HG03066 (cell line): ENCODE data around the gene TAF5L.
"Not testable (repeated sequence)": the region's sequence is repeated elsewhere in the genome, so short reads cannot be mapped to it uniquely, and the experiment has no call there.

ENCODE experiments used
- ATAC-seq: cut with Tn5 transposase; IDR thresholded peaks from one replicate; pipeline ENCODE4 v1.9.1; 2021; ENCODE audit warnings: low read depth; ENCODE audit not compliant: unreplicated experiment

Gene TAF5L

DNA sequence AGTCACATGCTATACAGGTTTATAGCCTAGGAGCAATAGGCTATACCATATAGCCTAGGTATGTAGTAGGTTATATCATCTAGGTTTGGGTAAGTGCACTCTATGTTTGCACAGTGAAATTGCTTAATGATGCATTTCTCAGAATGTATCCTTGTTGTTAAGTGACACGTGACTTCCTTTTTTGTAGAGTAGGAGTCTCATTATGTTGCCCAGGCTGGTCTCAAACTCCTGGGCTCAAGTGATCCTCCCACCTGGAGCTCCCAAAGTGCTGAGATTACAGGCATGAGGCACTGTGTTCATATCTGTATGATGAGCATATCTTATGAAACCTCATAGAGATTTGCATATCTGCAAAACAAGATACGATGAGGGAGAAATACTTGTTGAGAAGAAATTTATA is 53.6 kb downstream of the TAF5L start:
- no peak for ATAC-seq

DNA sequence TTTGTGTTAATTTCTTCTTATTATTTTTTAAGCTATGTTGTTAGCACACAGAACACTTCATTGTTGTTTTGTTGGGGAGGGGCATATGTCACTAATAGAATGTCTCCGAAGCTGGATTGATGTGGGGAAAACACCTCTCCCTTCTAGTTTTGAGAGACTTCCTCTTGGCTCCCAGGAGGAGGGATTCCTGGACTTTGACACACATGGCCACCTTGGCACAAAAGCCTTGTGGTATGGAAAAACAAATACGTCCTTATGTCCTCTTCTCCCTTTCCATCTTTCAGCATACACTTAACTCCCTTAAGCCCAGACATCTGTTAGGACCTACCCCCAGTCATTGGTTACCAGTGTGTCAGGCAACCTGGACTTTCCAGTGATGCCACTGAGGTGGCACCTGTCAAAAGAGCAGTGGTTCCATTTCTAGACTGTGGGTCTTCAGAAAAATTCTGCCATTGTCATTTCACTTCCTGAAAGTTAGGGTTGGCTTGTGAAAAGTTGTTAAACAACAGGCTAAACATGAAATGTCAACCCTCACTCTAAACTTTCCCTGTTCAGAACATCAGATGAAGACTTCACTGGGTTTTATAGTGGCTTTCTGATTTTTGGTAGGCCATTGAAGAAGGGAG is 54.9 kb downstream of the TAF5L start:
- no peak for ATAC-seq

DNA sequence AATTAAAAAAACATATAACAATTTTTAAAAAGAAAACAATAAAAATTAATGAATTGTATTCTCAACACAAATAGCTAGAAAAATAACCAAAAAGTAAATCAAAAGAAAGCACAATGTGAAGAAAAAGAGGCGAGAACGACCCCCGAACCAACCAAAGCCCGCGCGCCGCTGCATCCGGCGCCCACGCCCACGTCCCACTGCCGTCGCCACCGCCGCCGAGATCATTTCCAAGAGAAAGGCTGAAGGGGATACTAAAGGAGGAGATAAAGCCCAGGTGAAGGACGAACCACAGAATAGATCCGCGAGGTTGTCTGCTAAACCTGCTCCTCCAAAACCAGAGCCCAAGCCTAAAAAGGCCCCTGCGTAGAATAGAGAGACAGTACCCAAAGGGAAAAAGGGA is 55.6 kb downstream of the TAF5L start:
- no peak for ATAC-seq

DNA sequence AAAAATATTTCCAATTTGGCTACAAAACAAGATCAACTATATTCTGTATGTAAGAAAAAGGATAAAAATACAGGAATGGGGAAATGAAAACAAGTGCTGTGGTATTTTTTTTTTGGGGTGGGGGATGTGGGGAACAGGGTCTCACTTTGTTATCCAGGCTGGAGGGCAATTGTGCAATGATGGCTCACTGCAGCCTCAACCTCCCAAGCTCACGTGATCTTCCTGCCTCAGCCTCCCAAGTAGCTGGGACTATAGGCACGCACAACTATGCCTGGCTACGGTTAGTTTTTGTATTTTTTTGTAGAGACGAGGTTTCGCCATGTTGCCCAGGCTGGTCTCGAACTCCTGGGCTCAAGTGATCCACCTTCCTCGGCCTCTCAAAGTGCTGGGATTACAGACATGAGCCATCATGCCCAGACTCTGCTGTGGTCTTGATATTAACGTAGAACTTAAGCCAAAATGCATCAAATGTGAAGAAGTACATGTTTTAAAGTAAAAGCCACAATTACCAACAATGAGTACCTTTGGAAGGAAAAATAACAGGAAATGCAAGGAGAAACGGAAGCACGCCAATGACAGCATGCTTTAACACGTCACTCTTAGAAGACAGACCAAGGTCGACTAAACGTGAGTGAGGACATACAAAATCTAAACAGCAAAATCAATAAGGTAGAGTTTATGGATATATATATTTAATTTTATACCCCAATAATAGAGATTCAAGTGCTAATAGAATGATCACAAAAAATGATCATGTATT is 58.6 kb downstream of the TAF5L start:
- no peak for ATAC-seq

- ATAC-seq = no peak
Observed at GRCh38 chr1:229563701-229564100, 62.2 kb downstream of the TAF5L start.

- ATAC-seq = no peak
Observed at GRCh38 chr1:229563241-229563640, 62.7 kb downstream of the TAF5L start.

- no peak for ATAC-seq
Observed at GRCh38 chr1:229562686-229563085, 63.2 kb downstream of the TAF5L start.

DNA sequence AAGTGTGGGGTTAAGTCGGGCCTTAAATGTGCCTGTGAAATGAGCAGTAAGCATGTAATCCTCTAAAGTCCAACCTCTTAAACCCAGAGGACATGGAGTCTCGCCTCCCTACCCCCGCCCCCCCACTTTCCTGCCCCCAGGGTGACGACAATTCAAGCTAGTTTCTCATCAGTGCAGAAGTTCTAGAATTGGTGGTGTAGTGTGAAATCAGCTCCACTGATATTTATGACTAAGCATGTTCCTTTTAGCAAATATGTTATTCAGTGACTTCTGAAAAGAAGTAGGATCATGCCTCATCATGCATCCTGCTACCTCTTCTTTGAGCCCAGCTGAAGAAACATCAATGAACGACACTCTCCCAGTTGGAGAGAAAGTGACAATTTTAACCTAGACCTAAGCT is 64.8 kb downstream of the TAF5L start:
- no peak for ATAC-seq

GRCh38 chr1:229560124-229560523 is 65.8 kb downstream of the TAF5L start:
- not testable (repeated sequence) for ATAC-seq

DNA sequence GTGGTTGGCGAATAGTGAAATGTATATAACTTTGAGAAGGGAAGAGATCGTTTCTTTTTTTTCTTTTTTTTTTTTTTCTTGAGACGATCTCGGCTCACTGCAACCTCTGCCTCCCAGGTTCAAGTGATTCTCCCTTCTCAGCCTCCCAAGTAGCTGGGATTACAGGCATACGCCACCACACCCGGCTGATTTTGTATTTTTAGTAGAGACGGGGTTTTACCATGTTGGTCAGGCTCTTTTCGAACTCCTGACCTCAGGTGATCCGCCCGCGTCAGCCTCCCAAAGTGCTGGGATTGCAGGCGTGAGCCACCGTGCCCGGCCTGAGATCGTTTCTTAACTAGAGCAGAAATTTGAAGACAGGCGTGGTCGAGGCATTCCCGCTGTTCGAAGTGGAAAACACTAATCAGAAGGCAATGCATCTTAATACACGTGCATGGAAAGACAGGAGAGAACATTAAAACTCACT is 66.6 kb downstream of the TAF5L start:
- ATAC-seq = not testable (repeated sequence)

- ATAC-seq = peak; percentile 78
Observed at GRCh38 chr1:229558460-229559335, 67.2 kb downstream of the TAF5L start, which contains the start of gene ABCB10. Gene ABCB10 (minus strand): TSS chr1:229558707. CDS start chr1:229558652, 55 bp downstream.

DNA sequence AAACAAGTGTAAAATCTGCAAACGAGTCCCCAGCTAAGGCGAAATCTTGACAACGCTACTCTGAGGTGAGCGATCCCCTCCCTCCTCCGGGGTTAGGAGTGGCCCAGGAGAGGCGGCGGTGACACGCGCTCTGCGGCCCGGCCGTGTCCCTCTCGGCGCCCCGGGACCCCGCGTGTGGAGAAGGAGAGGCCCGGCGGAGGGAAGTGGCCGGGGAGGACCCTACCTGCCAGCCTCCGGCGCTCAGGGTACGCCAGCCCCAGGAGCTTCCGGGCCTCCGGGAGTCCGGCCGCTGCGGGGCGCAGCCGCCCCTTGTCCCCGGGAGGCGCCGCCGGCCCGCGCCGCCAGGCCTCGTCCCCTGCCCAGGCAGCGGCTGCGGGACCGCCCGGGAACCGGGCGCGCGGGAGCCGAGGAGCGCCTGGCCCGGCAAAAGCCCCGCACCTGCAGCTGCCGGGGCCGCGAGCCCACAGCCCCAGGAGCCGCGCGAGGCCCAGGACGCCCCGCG is 68.0 kb downstream of the TAF5L start:
- ATAC-seq = peak; percentile 34

GRCh38 chr1:229557200-229557850 is 68.6 kb downstream of the TAF5L start:
- ATAC-seq = no peak

GRCh38 chr1:229554886-229555621 is 70.9 kb downstream of the TAF5L start:
- no peak for ATAC-seq

DNA sequence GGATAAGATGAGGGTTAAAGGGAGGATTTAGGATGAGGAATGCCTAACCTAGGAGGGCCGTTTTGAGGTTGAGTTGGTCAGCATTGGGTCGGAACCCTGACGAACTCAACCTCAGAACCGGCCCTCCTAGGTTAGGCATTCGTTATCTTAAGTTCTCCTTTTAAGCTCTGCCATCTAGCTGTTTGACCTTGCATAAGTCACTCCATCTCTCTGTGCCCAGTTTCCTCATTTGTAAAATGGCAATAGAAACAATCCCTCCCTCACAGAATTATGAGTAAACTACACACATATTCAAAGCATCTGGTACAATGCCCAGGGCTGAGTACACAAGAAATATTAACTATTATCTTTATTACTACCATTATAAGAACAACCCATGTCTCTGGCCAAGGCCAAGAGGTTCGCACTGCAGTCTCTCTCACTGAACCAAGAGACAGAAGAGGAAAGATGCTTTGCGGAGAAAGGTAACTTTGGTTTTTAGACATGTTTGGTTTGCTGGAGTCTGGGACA is 72.2 kb downstream of the TAF5L start:
- ATAC-seq = no peak

DNA sequence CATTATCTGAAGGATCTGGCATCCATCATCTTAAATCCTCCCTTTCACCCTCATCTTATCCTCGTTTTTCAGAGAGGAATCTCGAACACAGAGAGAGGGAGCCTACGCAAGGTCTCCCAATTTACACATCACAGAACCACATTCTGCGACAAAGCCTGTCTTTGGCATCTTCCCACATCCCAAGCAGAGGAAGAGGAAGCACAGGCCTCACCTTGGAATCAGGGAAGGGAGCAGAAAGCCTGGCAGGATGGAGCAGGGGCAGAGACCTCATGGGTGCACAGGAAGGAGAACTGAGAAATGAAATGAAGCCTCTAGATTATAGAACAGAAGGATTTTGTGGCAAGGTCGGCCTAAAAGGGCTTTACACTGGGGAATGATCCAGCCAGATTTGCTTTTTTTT is 73.2 kb downstream of the TAF5L start:
- no peak for ATAC-seq

- no peak for ATAC-seq
Observed at GRCh38 chr1:229550812-229551567, 74.9 kb downstream of the TAF5L start.

DNA sequence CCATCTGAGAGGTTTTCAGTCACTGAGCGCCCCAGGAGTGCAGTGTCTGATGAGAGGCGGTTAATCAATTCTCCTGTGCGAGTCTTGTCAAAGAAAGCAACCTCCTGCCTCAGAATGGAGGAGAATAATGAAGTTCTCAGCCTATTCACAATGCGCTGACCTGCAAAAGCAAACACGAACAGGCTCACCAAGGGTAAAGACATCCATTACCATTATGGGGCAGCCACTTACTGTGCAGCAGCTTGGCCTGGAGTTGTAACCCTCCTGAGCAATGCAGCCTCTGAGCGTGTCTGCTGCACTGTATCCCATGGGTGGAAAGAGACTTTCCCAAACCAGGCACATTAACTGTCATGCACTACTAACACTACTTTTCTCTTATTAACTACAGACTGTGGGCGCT is 78.4 kb downstream of the TAF5L start:
- ATAC-seq = no peak

DNA sequence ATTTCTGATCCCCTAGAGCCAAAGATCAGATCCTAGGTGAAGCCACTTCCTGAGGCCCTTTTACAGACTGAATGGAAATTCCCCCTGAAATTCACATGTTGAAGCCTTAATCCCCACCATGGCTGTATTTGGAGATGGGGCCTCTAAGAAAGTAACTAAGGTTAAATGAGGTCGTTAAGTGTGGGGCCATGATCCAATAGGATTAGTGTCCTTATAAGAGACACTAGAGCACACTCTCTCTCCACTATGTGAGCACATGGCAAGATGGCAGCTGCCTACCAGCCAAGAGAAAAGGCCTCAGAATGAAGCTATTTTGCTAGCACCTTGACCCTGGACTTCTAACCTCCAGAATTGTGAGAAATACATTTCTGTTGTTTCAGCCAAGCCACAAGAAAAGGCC is 81.3 kb downstream of the TAF5L start:
- ATAC-seq = no peak
